Purkinje cell (primary cell): Measurements from ENCODE around the gene HES7. TPM values are rescaled to one million over a fixed set of nuclear protein-coding genes. Genes with fewer than 3 reads are reported as not detected.

Experiments used
- polyA plus RNA-seq: library from polyadenylated mRNA; unstranded; fragments of >200 nt; fragmentation: Nextera tagmentation; gene quantifications from 2 replicates; pipeline ENCODE4 v1.2.1, GENCODE V29; 2014

Gene HES7
- not detected in 2 replicates for polyA plus RNA-seq

GRCh38 chr17:8123695-8124349 lies at the start of gene HES7:
HES7 (minus strand) TSS chr17:8124106; CDS start chr17:8124084, 22 bp downstream.

GRCh38 chr17:8162233-8162996 lies 38.5 kb upstream of the HES7 start, which contains the start of gene VAMP2:
VAMP2 (minus strand) TSS chr17:8162948; CDS start chr17:8162879, 69 bp downstream.

GRCh38 chr17:8152112-8152775 lies 28.3 kb upstream of the HES7 start, which contains the start of gene PER1:
PER1 (minus strand) TSS chr17:8152404; CDS start chr17:8150706, 1,698 bp downstream.

GRCh38 chr17:8117980-8118768 lies 5.7 kb downstream of the HES7 start, which contains the start of gene ALOXE3:
ALOXE3 (minus strand) TSS chr17:8118514; CDS start chr17:8117990, 524 bp downstream.

GRCh38 chr17:8087075-8087951 lies 36.6 kb downstream of the HES7 start, which contains the start of gene ALOX12B:
ALOX12B (minus strand) TSS chr17:8087716; CDS start chr17:8087442, 274 bp downstream.

Other genes with a start within 250 kb of the HES7 start
- gene CHD3, start 235.3 kb downstream of the HES7 start, polyA plus RNA-seq, result 4.2 and 5.0 TPM in 2 replicates
- gene RNF227, start 207.8 kb downstream of the HES7 start, polyA plus RNA-seq, result 0.75 and 0.94 TPM in 2 replicates
- gene KCNAB3, start 194.2 kb downstream of the HES7 start, polyA plus RNA-seq, result 0.58 TPM in 1 of 2 replicates, not detected in the other
- 321 and 349 TPM in 2 replicates for gene TRAPPC1, start 192.2 kb downstream of the HES7 start, polyA plus RNA-seq
- 0.53 and 3.7 TPM in 2 replicates for gene CNTROB, start 191.9 kb downstream of the HES7 start, polyA plus RNA-seq
- not detected in 2 replicates for gene GUCY2D, start 121.5 kb downstream of the HES7 start, polyA plus RNA-seq
- not detected in 2 replicates for gene ALOX15B, start 85.0 kb downstream of the HES7 start, polyA plus RNA-seq
- gene ALOX12B, start 36.4 kb downstream of the HES7 start, polyA plus RNA-seq, result 1.2 TPM in 1 of 2 replicates, not detected in the other
- gene ALOXE3, start 5.6 kb downstream of the HES7 start, polyA plus RNA-seq, result not detected in 2 replicates
- gene PER1, start 28.3 kb upstream of the HES7 start, polyA plus RNA-seq, result 0.32 and 0.97 TPM in 2 replicates
- 221 and 250 TPM in 2 replicates for gene VAMP2, start 38.8 kb upstream of the HES7 start, polyA plus RNA-seq
- 3.1 and 12.4 TPM in 2 replicates for gene TMEM107, start 52.3 kb upstream of the HES7 start, polyA plus RNA-seq
- gene BORCS6, start 66.1 kb upstream of the HES7 start, polyA plus RNA-seq, result 0.74 TPM in 1 of 2 replicates, not detected in the other
- 0.82 TPM in 1 of 2 replicates, not detected in the other for gene AURKB, start 86.5 kb upstream of the HES7 start, polyA plus RNA-seq
- 0.35 and 5.6 TPM in 2 replicates for gene CTC1, start 124.0 kb upstream of the HES7 start, polyA plus RNA-seq
- gene PFAS, start 125.2 kb upstream of the HES7 start, polyA plus RNA-seq, result 4.5 and 5.7 TPM in 2 replicates
- gene RANGRF, start 164.6 kb upstream of the HES7 start, polyA plus RNA-seq, result 89.6 and 95.5 TPM in 2 replicates
- 1.9 TPM in 1 of 2 replicates, not detected in the other for gene SLC25A35, start 171.3 kb upstream of the HES7 start, polyA plus RNA-seq
- gene ARHGEF15, start 186.1 kb upstream of the HES7 start, polyA plus RNA-seq, result 0.60 TPM in 1 of 2 replicates, not detected in the other
- not detected in 2 replicates for gene ODF4, start 215.7 kb upstream of the HES7 start, polyA plus RNA-seq